WTC11 (cell line): Measurements from ENCODE around the gene COBLL1. TPM values are rescaled to one million over a fixed set of nuclear protein-coding genes. Genes with fewer than 3 reads are reported as not detected.

Source experiments
- ATAC-seq: fragments of 200-7000 bp; cut with Tn5 transposase; 2 replicates; pipeline ENCODE4 v1.10.0; 2021; ENCODE audit warnings: mild to moderate bottlenecking, moderate library complexity
- CTCF ChIA-PET: fragments of 300-600 bp; sonication (Branson Sonifier 250); formaldehyde crosslinking; loops from one replicate; lab custom pipeline; 2021; ENCODE audit warnings: antibody characterized with exemption; lab: Charles Lee
- POLR2A ChIA-PET: fragments of 350-600 bp; sonication (Branson Sonifier 250); formaldehyde crosslinking; loops from one replicate; lab custom pipeline; 2021; ENCODE audit warnings: antibody characterized with exemption; lab: Charles Lee
- DNase-seq: peaks from one replicate; pipeline ENCODE4 v3.0.0; 2021; ENCODE audit warnings: low spot score
- H3K27ac Mint-ChIP-seq: 2 replicates; pipeline ENCODE4 v1.8.0; 2021; ENCODE audit warnings: mixed read lengths
- H3K27me3 Mint-ChIP-seq: 2 replicates; pipeline ENCODE4 v1.8.0; 2021; ENCODE audit warnings: low read depth, mild to moderate bottlenecking, moderate library complexity, mixed read lengths
- H3K36me3 Mint-ChIP-seq: 2 replicates; pipeline ENCODE4 v1.8.0; 2021; ENCODE audit warnings: mixed read lengths
- H3K4me1 Mint-ChIP-seq: 2 replicates; pipeline ENCODE4 v1.8.0; 2022; ENCODE audit warnings: mixed read lengths
- H3K4me3 Mint-ChIP-seq: 2 replicates; pipeline ENCODE4 v1.8.0; 2021; ENCODE audit warnings: mild to moderate bottlenecking, moderate library complexity, mixed read lengths
- H3K9me3 Mint-ChIP-seq: 2 replicates; pipeline ENCODE4 v1.8.0; 2021; ENCODE audit warnings: mixed read lengths
- AR ChIP-seq: fragments of 250-450 bp; sonication (Bioruptor Pico); IDR thresholded peaks from 2 replicates; pipeline ENCODE4 v1.9.0; 2021; ENCODE audit warnings: mild to moderate bottlenecking
- ARID4B ChIP-seq: sonication (generic); formaldehyde crosslinking; IDR thresholded peaks from 2 replicates; pipeline ENCODE4 v1.8.0; 2023; ENCODE audit warnings: missing genetic modification reagents, mild to moderate bottlenecking, borderline replicate concordance
- ATF1 ChIP-seq: sonication (generic); formaldehyde crosslinking; IDR thresholded peaks from 2 replicates; pipeline ENCODE4 v1.8.1; 2023; ENCODE audit warnings: mild to moderate bottlenecking, moderate library complexity, missing genetic modification reagents
- ATF6 ChIP-seq: sonication (generic); formaldehyde crosslinking; IDR thresholded peaks from 2 replicates; pipeline ENCODE4 v1.8.1; 2023; ENCODE audit warnings: mild to moderate bottlenecking, missing genetic modification reagents
- E2F4 ChIP-seq: sonication (generic); formaldehyde crosslinking; IDR thresholded peaks from 2 replicates; pipeline ENCODE4 v1.8.1; 2022; ENCODE audit warnings: low read depth, mild to moderate bottlenecking, moderate library complexity, missing genetic modification reagents, borderline replicate concordance
- E2F5 ChIP-seq: sonication (generic); formaldehyde crosslinking; IDR thresholded peaks from 2 replicates; pipeline ENCODE4 v1.8.1; 2022; ENCODE audit warnings: mild to moderate bottlenecking, moderate library complexity, missing genetic modification reagents
- ESRRA ChIP-seq: sonication (generic); formaldehyde crosslinking; IDR thresholded peaks from 2 replicates; pipeline ENCODE4 v1.8.1; 2022; ENCODE audit warnings: mild to moderate bottlenecking, missing genetic modification reagents, borderline replicate concordance
- GABPB1 ChIP-seq: sonication (generic); formaldehyde crosslinking; IDR thresholded peaks from 2 replicates; pipeline ENCODE4 v1.8.1; 2023; ENCODE audit warnings: mild to moderate bottlenecking, missing genetic modification reagents
- NR1H2 ChIP-seq: sonication (generic); formaldehyde crosslinking; IDR thresholded peaks from 2 replicates; pipeline ENCODE4 v1.9.0; 2021; ENCODE audit warnings: mild to moderate bottlenecking, moderate library complexity, missing genetic modification reagents
- PREB ChIP-seq: sonication (generic); formaldehyde crosslinking; IDR thresholded peaks from 2 replicates; pipeline ENCODE4 v1.8.1; 2022; ENCODE audit warnings: mild to moderate bottlenecking, missing genetic modification reagents, moderate library complexity, borderline replicate concordance
- SP1 ChIP-seq: sonication (generic); formaldehyde crosslinking; conservative IDR thresholded peaks from 2 replicates; pipeline ENCODE4 v1.8.1; 2022; ENCODE audit warnings: missing genetic modification reagents
- TEAD4 ChIP-seq: sonication (generic); formaldehyde crosslinking; IDR thresholded peaks from 2 replicates; pipeline ENCODE4 v1.8.0; 2022; ENCODE audit warnings: mild to moderate bottlenecking, missing genetic modification reagents
- TP53 ChIP-seq: sonication (generic); formaldehyde crosslinking; IDR thresholded peaks from 2 replicates; pipeline ENCODE4 v1.8.1; 2023; ENCODE audit warnings: mild to moderate bottlenecking, missing genetic modification reagents
- ZNF138 ChIP-seq: sonication (generic); formaldehyde crosslinking; conservative IDR thresholded peaks from 2 replicates; pipeline ENCODE4 v1.8.1; 2022; ENCODE audit warnings: mild to moderate bottlenecking, moderate library complexity, missing genetic modification reagents
- ZNF532 ChIP-seq: fragments of 250-450 bp; sonication (Bioruptor Pico); IDR thresholded peaks from 2 replicates; pipeline ENCODE4 v1.9.0; 2021; ENCODE audit warnings: mild to moderate bottlenecking, borderline replicate concordance
- ZNF671 ChIP-seq: fragments of 250-450 bp; sonication (Bioruptor Pico); IDR thresholded peaks from 2 replicates; pipeline ENCODE4 v1.8.0; 2021; ENCODE audit warnings: mild to moderate bottlenecking
- total RNA-seq: library from RNA; stranded (reverse); gene quantifications from 3 replicates; pipeline ENCODE4 v1.2.3, GENCODE V29; 2021

The COBLL1 gene
- total RNA-seq, 1 experiment from 2014 or later, result 5.8 TPM

GRCh38 chr2:164677733-164678132 lies 163.9 kb downstream of the COBLL1 start:
- CTCF ChIA-PET, result no interaction called here
- no peaks in the 10 kb centered on the region for H3K27me3 Mint-ChIP-seq
- no peak overlapping the region for H3K27ac Mint-ChIP-seq
- H3K9me3 Mint-ChIP-seq, result peaks cover 8% of the 10 kb centered on the region
- no peaks in the 10 kb centered on the region for H3K36me3 Mint-ChIP-seq
- POLR2A ChIA-PET, result no interaction called here
- ATAC-seq (no peak), DNase-seq (no peak)
- H3K4me3 Mint-ChIP-seq, result no peak overlapping the region
- TF ChIP-seq SP1 (no peak), ATF1 (CRISPR knock-in tag) (no peak)
- H3K4me1 Mint-ChIP-seq, result no peaks in the 10 kb centered on the region

- Mint-ChIP-seq H3K36me3 (no peaks in the 10 kb centered on the region), H3K4me3 (no peak overlapping the region), H3K27ac (no peak overlapping the region), H3K27me3 (no peaks in the 10 kb centered on the region), H3K9me3 (peaks cover 8% of the 10 kb centered on the region), H3K4me1 (no peaks in the 10 kb centered on the region)
- no peak for DNase-seq
- POLR2A ChIA-PET, result no interaction called here
- no peak for ATAC-seq
- TF ChIP-seq GABPB1 (no peak), ZNF532 (CRISPR knock-in tag) (no peak), ATF6 (no peak), SP1 (no peak), E2F5 (CRISPR knock-in tag) (no peak), ZNF138 (CRISPR knock-in tag) (no peak), ARID4B (no peak), NR1H2 (no peak), TP53 (CRISPR knock-in tag) (no peak), TEAD4 (CRISPR knock-in tag) (no peak), ESRRA (CRISPR knock-in tag) (no peak)
- CTCF ChIA-PET, result no interaction called here
Observed at GRCh38 chr2:164677271-164677670, 164.4 kb downstream of the COBLL1 start.

- Mint-ChIP-seq H3K27ac (no peak overlapping the region), H3K4me1 (no peaks in the 10 kb centered on the region), H3K36me3 (no peaks in the 10 kb centered on the region), H3K9me3 (peaks cover 8% of the 10 kb centered on the region), H3K4me3 (no peak overlapping the region), H3K27me3 (no peaks in the 10 kb centered on the region)
- ATAC-seq (no peak), DNase-seq (no peak)
- POLR2A ChIA-PET, result no interaction called here
- CTCF ChIA-PET, result no interaction called here
- TF ChIP-seq E2F4, result no peak
- no peak for TF ChIP-seq AR (CRISPR knock-in tag)
- no peak for TF ChIP-seq ZNF671 (CRISPR knock-in tag)
- no peak for TF ChIP-seq PREB (CRISPR knock-in tag)
Observed at GRCh38 chr2:164675687-164676086, 165.9 kb downstream of the COBLL1 start.
